HFFc6 (cell line): Measurements from ENCODE around the gene OFD1. TPM values are rescaled to one million over a fixed set of nuclear protein-coding genes. Genes with fewer than 3 reads are reported as not detected.
"Not testable (repeated sequence)": the region's sequence is repeated elsewhere in the genome, so short reads cannot be mapped to it uniquely, and the experiment has no call there.

Experiments
- DNase-seq: peaks from one replicate; pipeline ENCODE4 v3.0.0-alpha.2; 2018
- H3K27ac Mint-ChIP-seq: 2 replicates; pipeline ENCODE4 v1.8.0; 2020; ENCODE audit warnings: mild to moderate bottlenecking, mixed read lengths
- H3K27me3 Mint-ChIP-seq: 2 replicates; pipeline ENCODE4 v1.8.0; 2021; ENCODE audit warnings: mild to moderate bottlenecking, moderate library complexity, mixed read lengths; ENCODE audit not compliant: insufficient read depth
- H3K36me3 Mint-ChIP-seq: 2 replicates; pipeline ENCODE4 v1.8.0; 2021; ENCODE audit warnings: low read depth, mixed read lengths
- H3K4me1 Mint-ChIP-seq: 2 replicates; pipeline ENCODE4 v1.8.0; 2020; ENCODE audit warnings: low read depth, mixed read lengths
- H3K4me3 Mint-ChIP-seq: 2 replicates; pipeline ENCODE4 v1.8.0; 2020; ENCODE audit warnings: mild to moderate bottlenecking, moderate library complexity, mixed read lengths
- H3K9me3 Mint-ChIP-seq: 2 replicates; pipeline ENCODE4 v1.8.0; 2020; ENCODE audit warnings: mild to moderate bottlenecking, mixed read lengths
- CTCF ChIP-seq: fragments of 200-600 bp; sonication (generic); IDR thresholded peaks from 2 replicates; pipeline ENCODE4 v1.5.0; 2021; ENCODE audit warnings: antibody characterized with exemption, mild to moderate bottlenecking
- total RNA-seq, 6 experiments: library from RNA; stranded (reverse); fragmentation: NEBNext Ultra II Directional; extraction: Animal tissue kit (Norgen Biotek cat#: 25700); gene quantifications; 2 replicates in 1 of 6; 3 replicates in 5 of 6; pipeline ENCODE4 v1.2.3, GENCODE V29; 2021

OFD1 gene
- total RNA-seq, 6 experiments from 2014 or later: 9.1 to 11.0 (median 10.1) TPM

GRCh38 chrX:13717700-13718472, 16.7 kb upstream of the OFD1 start:
- no peak overlapping the region for H3K4me3 Mint-ChIP-seq
- peaks cover 20% of the 10 kb centered on the region for H3K4me1 Mint-ChIP-seq
- no peaks in the 10 kb centered on the region for H3K9me3 Mint-ChIP-seq
- H3K27me3 Mint-ChIP-seq: no peaks in the 10 kb centered on the region
- peak overlapping the region; percentile 73 for H3K27ac Mint-ChIP-seq
- TF ChIP-seq CTCF: no peak
- peaks cover 17% of the 10 kb centered on the region; the same call in 1 of the 2 replicates for H3K36me3 Mint-ChIP-seq
- no peak for DNase-seq

GRCh38 chrX:13719192-13719856, 15.2 kb upstream of the OFD1 start:
- Mint-ChIP-seq H3K4me3 (no peak overlapping the region), H3K9me3 (no peaks in the 10 kb centered on the region), H3K27ac (no peak overlapping the region), H3K36me3 (peaks cover 27% of the 10 kb centered on the region), H3K4me1 (peaks cover 20% of the 10 kb centered on the region), H3K27me3 (no peaks in the 10 kb centered on the region)
- no peak for TF ChIP-seq CTCF
- no peak for DNase-seq

- DNase-seq: no peak
- no peak for TF ChIP-seq CTCF
- no peak overlapping the region for H3K4me3 Mint-ChIP-seq
- H3K9me3 Mint-ChIP-seq: no peaks in the 10 kb centered on the region
- H3K27me3 Mint-ChIP-seq: no peaks in the 10 kb centered on the region
- peaks cover 20% of the 10 kb centered on the region for H3K4me1 Mint-ChIP-seq
- H3K27ac Mint-ChIP-seq: peak overlapping the region; percentile 36; the same call in 1 of the 2 replicates
- peaks cover 30% of the 10 kb centered on the region for H3K36me3 Mint-ChIP-seq
These were observed 13.2 kb upstream of the OFD1 start for GRCh38 chrX:13721371-13721770.

- peaks cover 20% of the 10 kb centered on the region for H3K4me1 Mint-ChIP-seq
- no peaks in the 10 kb centered on the region for H3K27me3 Mint-ChIP-seq
- TF ChIP-seq CTCF: no peak
- H3K27ac Mint-ChIP-seq: peak overlapping the region; percentile 36
- DNase-seq: no peak
- H3K4me3 Mint-ChIP-seq: peak overlapping the region; percentile 11; the same call in 1 of the 2 replicates
- peaks cover 35% of the 10 kb centered on the region for H3K36me3 Mint-ChIP-seq
- H3K9me3 Mint-ChIP-seq: no peaks in the 10 kb centered on the region
These were observed 12.6 kb upstream of the OFD1 start for GRCh38 chrX:13721819-13722519.

GRCh38 chrX:13724878-13725277, 9.7 kb upstream of the OFD1 start:
- not testable (repeated sequence) for H3K27me3 Mint-ChIP-seq, H3K9me3 Mint-ChIP-seq, H3K4me3 Mint-ChIP-seq, H3K27ac Mint-ChIP-seq, DNase-seq
- peaks cover 51% of the 10 kb centered on the region for H3K36me3 Mint-ChIP-seq
- peaks cover 18% of the 10 kb centered on the region for H3K4me1 Mint-ChIP-seq

- not testable (repeated sequence) for DNase-seq, H3K27ac Mint-ChIP-seq, H3K4me3 Mint-ChIP-seq, H3K9me3 Mint-ChIP-seq, H3K27me3 Mint-ChIP-seq
- Mint-ChIP-seq H3K36me3 (peaks cover 54% of the 10 kb centered on the region), H3K4me1 (peaks cover 14% of the 10 kb centered on the region)
These were observed 8.0 kb upstream of the OFD1 start for GRCh38 chrX:13726583-13726982.

- not testable (repeated sequence) for H3K9me3 Mint-ChIP-seq, H3K27me3 Mint-ChIP-seq, H3K4me3 Mint-ChIP-seq, H3K27ac Mint-ChIP-seq, DNase-seq
- H3K36me3 Mint-ChIP-seq: peaks cover 50% of the 10 kb centered on the region
- H3K4me1 Mint-ChIP-seq: peaks cover 25% of the 10 kb centered on the region
These were observed 4.0 kb upstream of the OFD1 start for GRCh38 chrX:13730523-13730922.
